Activated CD4-positive, alpha-beta T cell treated with anti-CD3 and anti-CD28 coated beads for 24 hours (primary cell): ENCODE results near the gene ST6GALNAC5.

ENCODE experiments used
- DNase-seq, 2 donors: peaks; one replicate each; pipeline ENCODE4 v3.0.0-alpha.2; 2020; ENCODE audit warnings: low read depth in 2 of 2

Gene ST6GALNAC5

DNA sequence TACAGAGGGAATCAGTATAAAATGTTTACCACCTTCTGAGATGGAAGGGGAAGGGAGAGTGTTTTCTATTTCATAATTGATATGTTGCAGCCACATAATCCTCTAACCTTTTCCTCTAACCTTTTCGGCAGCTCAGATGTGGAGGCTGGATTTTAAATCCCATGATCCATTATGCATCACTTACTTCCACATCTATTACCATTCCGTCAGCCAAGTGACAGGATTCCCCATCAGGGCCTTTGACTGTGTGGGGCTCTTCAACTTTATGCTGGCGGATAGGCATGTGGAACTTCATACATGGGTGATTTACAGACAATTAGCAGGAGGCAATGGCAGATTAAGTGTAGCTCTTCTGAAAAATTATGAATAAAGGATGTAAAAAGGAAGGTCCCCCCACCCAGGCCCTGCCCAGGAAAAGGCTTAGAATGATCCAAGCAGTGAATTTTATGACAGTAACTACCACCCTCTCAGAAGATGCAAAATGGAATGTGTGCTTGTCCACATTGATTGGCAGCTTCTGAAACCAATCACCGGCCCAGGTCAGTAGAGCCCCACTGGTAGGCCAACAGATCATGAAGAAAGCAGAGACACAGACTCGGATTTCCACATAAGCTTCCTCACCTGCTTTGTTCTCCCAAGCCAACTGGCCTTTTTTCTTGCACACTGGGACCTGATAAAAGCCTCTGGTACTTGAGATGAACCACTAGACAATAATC lies 147.0 kb downstream of the ST6GALNAC5 start:
- DNase-seq: no peak

- DNase-seq: no peak
Measured at GRCh38 chr1:77015748-77016341, 148.6 kb downstream of the ST6GALNAC5 start.

DNA sequence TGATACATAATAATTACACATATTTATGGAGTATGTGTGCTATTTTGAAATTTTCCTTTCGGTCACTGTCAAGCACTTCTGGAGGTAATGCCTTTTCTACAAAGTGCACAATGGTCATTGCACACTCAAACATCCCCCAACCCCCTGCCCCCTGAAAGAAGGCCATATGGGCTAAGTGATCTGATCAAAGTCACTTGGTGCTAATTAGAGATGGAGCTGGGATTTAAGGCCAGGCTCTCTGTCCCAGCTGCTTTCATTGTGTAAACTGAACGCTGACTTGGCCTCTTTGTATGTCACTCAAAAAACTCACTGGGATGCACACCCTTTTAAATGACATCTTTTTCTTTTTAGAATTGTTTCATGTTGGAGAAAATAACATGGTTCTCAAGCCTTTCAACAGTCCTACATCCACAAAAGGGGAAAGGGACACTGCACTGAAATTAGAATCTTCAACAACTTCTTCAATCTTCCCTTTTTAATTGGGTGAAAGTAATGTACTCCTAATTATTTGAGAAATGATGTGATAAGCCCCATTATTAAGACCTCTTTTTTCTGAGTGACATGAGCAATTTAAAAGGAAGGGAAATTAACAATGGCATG lies 149.2 kb downstream of the ST6GALNAC5 start:
- no peak for DNase-seq

GRCh38 chr1:77018311-77018710 lies 151.0 kb downstream of the ST6GALNAC5 start:
- DNase-seq: no peak

DNA sequence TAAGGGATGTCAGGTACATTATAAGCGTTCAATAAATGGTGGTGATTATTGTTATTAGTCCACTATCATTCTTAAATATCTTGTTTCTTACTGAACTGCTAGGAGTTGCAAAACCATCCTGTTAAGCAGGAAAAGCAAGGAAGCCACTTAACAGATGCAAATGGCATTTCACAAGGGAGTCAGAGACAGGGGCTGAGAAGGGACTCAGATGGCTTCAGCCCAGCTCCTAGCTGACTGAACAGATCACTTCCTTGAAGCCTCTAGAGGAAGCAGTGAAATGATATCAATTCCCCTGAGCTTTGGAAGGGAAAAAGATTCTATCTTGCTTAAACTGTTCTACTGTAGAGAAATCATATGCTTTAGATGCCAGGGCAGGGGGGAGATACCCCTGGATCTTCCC lies 151.5 kb downstream of the ST6GALNAC5 start:
- DNase-seq: no peak

GRCh38 chr1:77021732-77022131 lies 154.5 kb downstream of the ST6GALNAC5 start:
- no peak for DNase-seq

- DNase-seq: no peak
Measured at GRCh38 chr1:77024500-77024899, 157.2 kb downstream of the ST6GALNAC5 start.

GRCh38 chr1:77025599-77025998 lies 158.3 kb downstream of the ST6GALNAC5 start:
- no peak for DNase-seq

- DNase-seq: no peak
Measured at GRCh38 chr1:77026135-77026534, 158.9 kb downstream of the ST6GALNAC5 start.

GRCh38 chr1:77026640-77027039 lies 159.4 kb downstream of the ST6GALNAC5 start:
- no peak for DNase-seq

DNA sequence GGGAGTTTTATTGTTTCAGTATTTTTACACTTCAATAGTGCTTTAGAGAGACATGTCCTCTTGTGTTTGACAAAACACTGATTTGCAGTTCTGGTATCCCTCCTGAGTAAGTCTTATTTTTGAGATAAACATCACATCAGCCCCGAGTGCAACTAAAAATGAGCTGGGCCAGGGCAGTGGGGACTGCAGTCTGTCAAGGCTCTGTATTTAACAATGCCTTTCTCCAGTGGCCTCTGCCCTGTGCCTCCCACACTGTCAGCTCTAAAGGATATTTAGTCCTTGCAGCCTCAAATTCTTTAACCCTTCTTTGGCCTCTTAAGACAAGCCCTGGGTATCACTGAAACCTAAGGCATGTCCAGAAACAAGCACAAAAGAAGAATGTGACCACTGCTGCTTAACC lies 160.6 kb downstream of the ST6GALNAC5 start:
- no peak for DNase-seq

GRCh38 chr1:77030401-77031105 lies 163.3 kb downstream of the ST6GALNAC5 start:
- no peak for DNase-seq

DNA sequence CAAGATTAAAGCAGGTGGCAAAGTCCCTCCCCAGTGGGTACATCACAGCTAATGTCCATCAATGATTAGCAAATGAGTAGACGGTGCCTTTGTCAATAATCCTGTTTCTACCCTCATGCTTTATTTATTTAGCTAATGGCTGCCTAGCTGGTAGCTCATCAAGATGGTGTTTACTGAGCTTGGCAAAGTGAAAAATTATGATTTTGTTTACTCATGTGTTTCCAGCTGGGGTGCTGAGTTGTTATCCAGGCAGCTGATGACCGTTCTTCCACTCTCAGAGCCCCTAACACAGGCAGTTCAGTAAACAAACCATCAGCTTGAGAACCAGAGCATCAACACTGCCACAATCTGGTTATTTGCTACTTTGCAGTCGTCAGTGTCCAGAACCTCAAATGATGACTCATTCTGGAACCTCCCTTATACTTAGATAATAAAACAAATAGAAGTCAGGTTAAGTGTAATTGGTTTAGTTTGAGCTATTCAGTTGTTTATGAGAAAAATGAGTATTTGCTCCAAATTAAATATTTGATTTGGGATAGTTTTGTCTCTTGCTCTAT lies 163.9 kb downstream of the ST6GALNAC5 start:
- DNase-seq: no peak

DNA sequence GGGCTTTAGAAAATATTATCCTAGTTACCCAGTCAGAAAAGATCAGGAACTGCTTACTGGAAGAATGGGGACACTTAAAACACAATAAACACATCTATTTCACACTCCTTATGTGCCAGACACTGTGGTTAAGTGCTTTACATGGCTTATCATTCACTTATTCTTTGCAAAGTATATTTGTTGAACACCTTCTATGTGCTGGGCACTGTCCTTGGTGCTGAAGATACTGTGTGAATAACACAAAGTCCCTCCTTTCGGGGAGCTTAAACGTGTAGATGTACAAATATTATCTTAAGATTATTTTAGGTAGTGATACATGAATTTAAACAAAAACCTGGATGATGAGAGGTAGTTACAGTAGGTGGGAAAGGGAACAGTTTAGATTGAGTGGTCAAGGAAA lies 169.3 kb downstream of the ST6GALNAC5 start:
- DNase-seq: no peak

GRCh38 chr1:77037038-77037437 lies 169.8 kb downstream of the ST6GALNAC5 start:
- no peak for DNase-seq

DNA sequence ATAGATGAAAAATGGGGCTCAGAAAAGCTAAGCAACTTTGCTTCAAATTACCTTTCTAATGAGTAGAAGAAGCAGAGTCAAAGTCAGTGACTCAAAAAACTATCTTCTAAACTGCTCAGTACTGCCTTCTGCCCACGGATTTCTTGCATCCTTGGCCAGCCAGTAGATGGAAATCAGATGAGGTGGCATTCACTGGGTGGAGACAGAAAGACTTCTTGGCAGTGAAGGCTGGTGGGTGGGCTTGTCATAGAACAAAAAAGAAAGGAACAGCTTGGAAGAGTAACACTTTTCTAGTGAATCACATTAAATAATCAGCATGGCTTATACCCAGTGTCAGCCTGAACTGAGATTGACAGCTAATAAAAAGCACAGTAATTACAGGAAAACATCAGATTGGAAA lies 170.7 kb downstream of the ST6GALNAC5 start:
- DNase-seq: no peak

DNA sequence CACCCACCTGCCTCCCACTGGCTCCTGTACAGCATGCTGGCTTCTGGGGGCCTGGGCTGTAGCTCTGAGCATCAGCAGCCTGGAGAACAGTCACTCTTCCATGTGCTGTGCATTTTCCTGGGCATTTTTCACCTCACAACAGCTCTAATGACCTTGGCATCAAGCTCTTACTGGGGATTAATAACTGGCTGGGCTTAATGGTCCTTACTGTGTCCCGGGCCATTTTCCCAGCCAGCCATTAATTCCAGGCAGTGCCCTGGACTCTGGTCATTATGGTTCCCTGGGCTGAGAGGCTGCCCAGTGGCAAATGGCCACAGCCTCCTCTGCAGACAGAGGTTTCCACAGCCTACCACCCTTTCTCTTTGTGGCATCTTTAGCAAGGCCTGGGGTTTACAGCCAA lies 171.8 kb downstream of the ST6GALNAC5 start:
- DNase-seq: no peak

DNA sequence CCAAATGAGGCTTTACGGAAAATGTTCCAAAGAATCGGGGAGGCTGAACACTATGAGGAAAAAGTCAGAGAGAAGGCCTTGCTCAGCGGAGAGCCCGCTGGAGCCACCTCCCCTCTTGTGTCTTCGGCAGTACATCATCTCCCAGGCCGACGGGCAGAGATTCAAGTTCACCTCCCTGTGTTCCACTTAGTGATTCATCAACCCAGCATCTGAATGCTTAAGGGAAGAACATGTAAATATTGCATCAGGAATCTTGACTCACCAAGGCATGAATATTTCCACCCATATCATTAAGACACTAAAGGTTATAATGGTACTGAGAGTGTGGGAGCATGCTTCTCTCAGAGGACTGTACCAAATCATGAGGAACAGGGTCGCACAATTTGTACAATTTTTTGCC lies 172.5 kb downstream of the ST6GALNAC5 start:
- DNase-seq: no peak

- DNase-seq: no peak
Measured at GRCh38 chr1:77040826-77041225, 173.5 kb downstream of the ST6GALNAC5 start.

DNA sequence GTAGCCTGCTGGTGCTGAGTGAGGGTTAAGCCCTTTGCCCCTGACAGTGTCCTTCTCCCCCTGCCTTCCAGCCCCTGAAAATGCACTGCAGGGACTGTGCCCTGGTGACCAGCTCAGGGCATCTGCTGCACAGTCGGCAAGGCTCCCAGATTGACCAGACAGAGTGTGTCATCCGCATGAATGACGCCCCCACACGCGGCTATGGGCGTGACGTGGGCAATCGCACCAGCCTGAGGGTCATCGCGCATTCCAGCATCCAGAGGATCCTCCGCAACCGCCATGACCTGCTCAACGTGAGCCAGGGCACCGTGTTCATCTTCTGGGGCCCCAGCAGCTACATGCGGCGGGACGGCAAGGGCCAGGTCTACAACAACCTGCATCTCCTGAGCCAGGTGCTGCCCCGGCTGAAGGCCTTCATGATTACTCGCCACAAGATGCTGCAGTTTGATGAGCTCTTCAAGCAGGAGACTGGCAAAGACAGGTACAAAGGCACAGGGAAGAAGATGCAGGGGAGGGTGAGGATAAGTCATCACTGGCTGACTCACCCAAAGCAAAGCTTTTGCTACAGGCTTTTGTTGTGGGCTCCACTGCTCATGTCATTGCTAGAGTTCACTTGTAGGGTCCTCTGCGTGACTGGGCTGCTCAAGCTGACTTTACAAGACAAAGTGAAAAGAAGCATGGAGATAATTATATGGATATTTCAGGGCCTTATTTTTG lies 177.0 kb downstream of the ST6GALNAC5 start:
- DNase-seq: no peak

DNA sequence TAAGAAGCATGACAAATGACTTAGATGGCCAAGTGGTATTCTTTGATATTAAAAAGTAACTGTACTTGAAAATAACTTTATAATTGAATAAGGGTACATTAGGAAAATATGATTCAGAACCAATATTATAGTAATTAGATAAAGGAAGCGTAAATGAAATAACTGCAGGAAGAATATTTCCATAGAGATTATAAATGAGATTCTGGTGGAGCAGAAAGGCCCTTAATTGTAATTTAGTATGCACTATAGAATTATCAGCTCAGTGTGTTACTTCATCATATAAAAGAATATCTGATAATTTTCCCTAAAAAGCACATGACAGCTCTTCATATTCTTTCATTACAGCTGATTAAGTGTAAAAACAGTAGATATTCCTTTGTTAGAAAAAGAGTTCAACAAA lies 180.3 kb downstream of the ST6GALNAC5 start:
- no peak for DNase-seq
